ENCODE measurements around the gene PKP2.

The PKP2 gene

GRCh38 chr12:32896432-32897280, at the start of gene PKP2:
Gene PKP2 (minus strand): TSS chr12:32896777. CDS start chr12:32896731, 46 bp downstream.
- peak; percentile 45 for DNase-seq

DNA sequence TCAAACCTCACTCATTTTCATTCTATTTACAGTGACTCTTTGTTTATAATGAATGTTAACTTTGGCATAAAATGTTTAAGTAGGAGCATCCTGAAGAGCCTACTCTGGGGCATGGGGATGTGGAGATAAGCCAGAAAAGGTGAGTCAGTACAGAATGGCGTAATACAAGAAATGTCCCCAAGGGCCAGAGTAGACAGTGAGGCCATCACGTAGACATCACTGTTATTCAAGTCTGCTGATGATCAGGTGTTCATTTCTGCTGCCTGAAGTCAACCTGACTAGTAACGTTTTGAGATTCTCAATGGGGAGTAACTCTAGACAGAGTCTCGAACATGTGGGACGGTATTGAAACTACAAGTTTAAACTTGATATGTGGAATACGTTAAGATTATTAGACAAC, 47.6 kb upstream of the PKP2 start:
- DNase-seq, result no peak

- DNase-seq, result no peak
Observed at GRCh38 chr12:32939801-32940200, 43.2 kb upstream of the PKP2 start.

- no peak for DNase-seq
Observed at GRCh38 chr12:32926963-32927362, 30.4 kb upstream of the PKP2 start.

DNA sequence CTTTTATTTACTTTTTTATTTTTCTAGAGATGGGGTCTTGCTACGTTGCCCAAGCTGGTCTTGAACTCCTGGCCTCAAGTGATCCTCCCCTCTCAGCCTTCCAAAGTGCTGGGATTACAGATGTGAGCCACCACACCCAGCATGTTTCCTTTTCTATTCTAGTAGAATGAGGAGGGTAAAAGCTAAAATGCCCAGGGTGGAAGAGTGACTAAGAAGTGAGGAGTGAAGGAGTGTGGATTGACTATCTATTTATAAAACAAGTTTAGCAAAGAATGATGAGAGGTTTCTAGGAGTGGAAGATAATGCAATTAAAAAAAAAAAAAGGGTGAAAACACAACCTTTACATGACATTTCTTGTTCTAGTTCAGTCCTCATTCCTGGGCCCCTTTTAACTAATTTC, 29.8 kb upstream of the PKP2 start:
- no peak for DNase-seq

GRCh38 chr12:32922546-32923297, 26.1 kb upstream of the PKP2 start:
- DNase-seq, result no peak

DNA sequence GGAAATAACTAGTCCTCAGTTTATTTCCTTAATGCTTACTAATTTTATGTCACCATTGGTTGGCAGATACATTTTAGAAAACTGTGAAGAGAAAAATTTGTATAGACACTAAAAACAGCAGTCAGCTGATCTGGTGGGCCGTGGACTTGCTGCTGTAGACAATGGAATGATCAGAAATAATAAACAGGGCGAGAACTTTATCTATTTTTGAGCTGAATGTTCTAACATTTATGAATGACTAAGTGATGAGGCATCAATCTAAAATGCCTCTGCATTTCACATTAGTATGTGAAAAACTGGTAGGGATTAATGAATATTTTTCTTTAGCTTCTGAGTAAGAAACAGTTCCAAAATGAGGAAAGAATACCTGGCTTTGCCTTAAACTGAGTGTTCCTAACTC, 24.8 kb upstream of the PKP2 start:
- no peak for DNase-seq

GRCh38 chr12:32920506-32921085, 24.0 kb upstream of the PKP2 start:
- DNase-seq, result no peak

DNA sequence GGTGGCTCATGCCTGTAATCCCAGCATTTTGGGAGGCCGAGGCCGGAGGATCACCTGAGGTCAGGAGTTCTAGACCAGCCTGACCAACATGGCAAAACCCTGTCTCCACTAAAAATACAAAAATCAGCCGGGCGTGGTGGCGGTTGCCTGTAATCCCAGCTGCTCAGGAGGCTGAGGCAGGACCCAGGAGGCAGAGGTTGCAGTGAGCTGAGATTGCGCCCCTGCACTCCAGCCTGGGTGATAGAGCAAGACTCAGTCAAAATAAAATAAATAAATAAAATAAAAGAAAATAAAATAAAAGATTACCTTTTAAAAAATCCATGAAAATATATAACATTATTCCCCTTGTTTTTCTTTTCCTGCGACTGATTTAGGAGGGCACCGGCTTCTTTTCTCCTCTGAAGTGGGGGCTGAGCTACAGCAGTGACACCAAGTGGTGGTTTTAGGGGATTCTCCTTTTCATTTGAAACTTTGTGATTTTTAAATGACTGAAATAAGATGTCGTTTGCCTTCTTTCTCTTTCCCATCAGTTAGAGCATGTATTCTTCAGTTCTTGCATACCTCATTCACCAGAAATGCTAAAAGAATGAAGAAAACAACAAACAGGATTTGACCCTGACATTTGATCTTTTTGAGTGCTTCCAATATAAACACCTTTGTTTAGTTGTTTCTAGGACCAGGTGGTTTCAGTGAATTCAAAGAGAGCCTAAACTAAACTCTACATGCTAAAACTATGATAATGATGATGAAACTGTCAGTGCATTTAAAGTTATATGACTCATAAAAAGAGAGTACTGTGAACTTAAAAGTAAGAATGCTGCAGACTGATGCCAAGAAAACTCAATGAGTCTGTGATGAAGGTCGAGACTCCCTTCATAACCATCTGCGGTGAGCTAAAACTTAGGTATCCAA, 22.6 kb upstream of the PKP2 start:
- DNase-seq, result peak; percentile 71

- DNase-seq, result no peak
Observed at GRCh38 chr12:32917094-32917611, 20.6 kb upstream of the PKP2 start.

DNA sequence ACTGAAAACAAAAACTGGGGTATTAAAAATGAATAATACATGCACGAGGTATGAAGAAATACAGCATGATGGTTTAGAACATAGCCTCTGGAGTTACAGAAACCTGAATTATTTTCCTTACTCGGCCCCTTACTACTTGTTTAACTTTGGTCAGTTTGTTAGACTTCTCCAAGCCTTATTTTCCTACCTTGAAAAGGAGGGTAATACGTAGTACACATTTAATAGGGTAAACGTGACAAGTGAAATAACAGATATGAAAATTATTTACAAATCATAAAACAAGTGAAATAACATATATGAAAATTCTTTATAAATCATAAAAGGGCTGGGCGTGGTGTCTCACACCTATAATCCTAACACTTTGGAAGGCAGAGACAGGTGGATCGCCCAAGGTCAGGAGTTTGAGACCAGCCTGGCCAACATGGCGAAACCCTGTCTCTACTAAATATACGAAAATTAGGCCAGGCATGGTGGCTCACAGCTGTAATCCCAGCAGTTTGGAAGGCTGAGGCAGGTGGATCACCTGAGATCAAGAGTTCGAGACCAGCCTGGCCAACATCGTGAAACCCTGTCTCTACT, 11.4 kb upstream of the PKP2 start:
- no peak for DNase-seq

- no peak for DNase-seq
Observed at GRCh38 chr12:32907166-32907565, 10.6 kb upstream of the PKP2 start.

DNA sequence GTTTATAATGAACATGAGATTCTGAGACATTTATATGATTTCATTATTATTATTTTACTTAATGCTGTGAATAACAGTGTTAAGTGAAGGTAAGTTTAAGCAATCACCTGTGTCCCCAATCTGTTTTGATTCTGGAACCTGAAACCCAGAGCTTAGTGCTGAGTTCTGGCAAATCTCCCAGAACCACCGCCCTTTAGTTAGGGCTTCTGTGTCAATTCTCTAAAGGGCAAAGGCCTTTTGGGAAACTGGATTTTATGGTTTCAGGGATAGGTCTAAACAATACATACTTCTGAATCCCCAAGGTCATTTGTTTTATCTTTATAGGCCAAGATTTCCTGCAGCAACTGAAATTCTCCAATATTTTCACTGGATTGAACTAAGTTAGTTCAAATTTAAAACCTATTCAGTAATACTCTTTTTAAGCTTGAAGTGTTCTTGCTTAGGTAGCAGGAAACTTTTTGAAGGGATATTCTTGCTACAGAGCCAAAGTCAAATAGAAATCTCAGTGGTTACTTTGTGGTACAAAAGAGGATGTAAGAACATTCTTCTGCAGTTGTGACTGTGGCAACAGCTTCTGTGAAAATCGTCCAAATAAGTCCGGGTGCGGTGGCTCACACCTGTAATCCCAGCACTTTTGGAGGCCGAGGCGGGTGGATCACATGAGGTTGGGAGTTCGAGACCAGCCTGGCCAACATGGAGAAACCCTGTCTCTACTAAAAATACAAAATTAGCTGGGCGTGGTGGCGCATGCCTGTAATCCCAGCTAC, 10.0 kb upstream of the PKP2 start:
- no peak for DNase-seq

- no peak for DNase-seq
Observed at GRCh38 chr12:32903763-32904162, 7.2 kb upstream of the PKP2 start.

- no peak for DNase-seq
Observed at GRCh38 chr12:32903318-32903717, 6.7 kb upstream of the PKP2 start.

DNA sequence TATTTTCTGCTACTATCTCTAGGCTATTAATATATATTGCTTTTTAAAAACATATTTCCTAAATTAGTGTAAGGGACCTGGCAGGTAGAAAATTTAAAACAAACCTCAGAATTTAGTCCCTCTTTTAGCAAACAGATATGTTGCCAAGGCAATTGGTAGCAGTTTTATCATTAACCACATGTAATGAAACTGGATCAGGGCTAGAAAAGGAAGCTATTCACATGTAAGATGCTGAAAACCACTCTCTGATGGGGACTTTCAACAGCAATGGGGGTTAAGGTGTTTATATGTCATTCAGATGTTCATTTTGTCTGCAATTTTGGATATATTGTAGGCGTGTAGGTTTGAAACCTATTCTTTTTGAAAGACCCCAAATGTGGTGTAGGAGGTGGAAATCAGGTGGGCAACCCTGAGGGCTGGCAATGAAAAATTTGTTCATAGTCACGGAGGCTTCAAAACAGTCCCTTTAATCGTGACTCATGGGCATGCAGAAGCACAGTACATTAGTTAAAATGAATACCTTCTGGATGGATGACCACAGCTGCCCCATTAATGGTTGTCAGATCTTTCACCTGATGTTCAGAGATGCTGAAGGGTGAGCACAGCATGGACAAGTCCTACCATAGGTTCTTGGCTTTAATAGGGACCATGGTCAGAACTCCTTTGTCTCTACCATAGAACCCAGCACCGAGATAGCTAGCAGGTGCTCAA, 5.9 kb upstream of the PKP2 start:
- no peak for DNase-seq

DNA sequence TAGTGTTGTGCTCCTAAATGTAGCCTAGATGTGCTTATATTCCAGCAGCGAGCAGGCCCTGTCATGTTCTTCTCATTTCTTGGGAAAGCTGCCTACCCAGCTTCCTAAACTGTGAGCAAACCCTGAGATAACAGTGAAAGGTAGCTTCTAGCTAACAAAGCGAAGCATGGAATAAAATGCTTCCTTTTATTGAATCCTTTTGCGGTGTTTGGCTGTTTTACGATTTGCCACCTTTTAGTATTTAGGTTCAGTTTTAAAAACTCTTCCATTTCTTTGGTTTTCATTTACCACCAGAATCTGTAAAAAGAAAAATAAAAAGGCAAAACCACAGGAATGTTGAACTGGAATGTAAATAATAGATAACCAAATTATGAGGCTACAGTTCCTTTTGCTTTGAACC, 5.0 kb upstream of the PKP2 start:
- no peak for DNase-seq

DNA sequence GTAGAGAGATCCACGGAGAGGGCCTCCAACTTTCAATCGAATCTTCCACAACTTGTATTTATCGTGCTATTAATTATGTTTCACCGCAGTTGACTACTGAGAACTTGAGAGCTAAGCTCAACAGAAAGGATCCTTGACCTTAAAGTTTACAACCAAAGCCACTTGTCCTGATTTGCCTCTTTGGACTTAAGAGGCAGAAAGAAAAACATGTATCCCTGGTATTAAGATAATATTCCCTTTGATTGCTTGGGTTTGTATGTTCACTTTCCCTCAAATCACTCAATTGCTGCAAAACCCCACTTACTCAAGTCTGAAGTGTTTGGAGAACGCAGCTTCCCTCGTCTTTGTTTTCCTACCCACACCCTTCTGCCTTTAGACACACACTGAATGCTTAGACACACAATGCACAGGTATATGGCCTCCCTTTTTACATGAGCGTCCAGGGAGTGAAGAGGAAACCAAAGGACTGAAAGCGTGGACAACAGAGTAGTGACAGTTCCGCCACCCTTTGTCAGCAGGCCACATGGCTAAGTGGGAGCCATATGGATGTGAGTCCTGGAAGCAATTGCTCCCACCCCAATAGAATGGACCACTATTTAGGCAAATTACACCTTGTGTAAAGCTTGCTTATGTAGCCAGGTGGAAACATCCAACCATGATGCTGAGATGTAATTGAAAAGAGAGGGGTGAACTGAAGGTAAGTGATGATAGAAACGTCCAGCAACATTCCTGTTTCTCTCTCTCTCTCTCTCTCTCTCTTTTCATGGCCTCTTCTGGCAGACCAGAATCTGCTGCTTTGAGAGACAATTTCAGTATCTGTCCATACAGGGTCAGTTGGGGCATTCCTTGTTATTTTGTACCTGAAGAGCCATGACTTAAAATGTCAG, 1.4 kb upstream of the PKP2 start:
- no peak for DNase-seq

- no peak for DNase-seq
Observed at GRCh38 chr12:32897281-32897610, 669 bp upstream of the PKP2 start.
